Cortex of kidney (tissue), 1 donor: ENCODE measurements around the gene RFWD3.

Experiments
- DNase-seq: peaks from one replicate; lab custom pipeline; 2025; lab: John Stamatoyannopoulos, UW

RFWD3 gene

GRCh38 chr16:74582970-74583369 is 83.7 kb downstream of the RFWD3 start:
- DNase-seq, result no peak

DNA sequence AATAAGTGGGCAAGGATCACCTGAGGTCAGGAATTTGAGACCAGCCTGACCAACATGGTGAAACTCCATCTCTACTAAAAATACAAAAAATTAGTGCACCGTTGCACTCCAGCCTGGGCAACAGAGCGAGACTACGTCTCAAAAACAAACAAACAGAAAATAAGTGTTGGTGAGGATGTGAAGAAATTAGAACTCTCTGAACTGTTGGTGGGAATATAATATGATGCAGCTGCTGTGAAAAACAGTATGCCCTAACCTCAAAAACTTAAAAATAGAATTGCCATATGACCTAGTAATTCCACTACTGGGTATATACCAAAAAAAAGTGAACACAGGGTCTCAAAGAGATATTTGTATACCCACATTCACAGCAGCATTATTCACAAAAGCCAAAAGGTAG is 85.8 kb downstream of the RFWD3 start:
- DNase-seq, result no peak

DNA sequence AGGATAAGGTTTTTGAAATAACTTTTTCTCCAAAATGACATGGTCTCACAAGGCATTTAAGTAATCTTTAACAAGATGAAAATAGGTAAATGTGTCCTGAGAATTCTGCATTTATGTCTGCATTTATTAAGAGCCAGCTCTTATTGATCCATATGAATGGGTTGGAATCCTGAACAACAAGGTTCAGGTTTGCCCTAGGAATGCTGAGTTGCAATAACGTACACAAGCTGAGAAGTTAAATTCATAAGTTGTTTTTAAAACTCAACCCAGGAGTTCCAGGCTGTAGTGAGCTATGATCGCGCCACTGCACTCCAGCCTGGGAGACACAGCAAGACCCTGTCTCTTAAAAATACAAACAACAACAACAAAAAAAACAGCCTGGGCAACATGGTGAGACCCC is 87.8 kb downstream of the RFWD3 start:
- DNase-seq, result no peak

- no peak for DNase-seq
These were observed 88.2 kb downstream of the RFWD3 start for GRCh38 chr16:74578433-74578832.

- no peak for DNase-seq
These were observed 88.8 kb downstream of the RFWD3 start for GRCh38 chr16:74577882-74578366.

GRCh38 chr16:74575807-74576643 is 90.7 kb downstream of the RFWD3 start:
- no peak for DNase-seq

- DNase-seq, result no peak
These were observed 91.4 kb downstream of the RFWD3 start for GRCh38 chr16:74575175-74575806.

DNA sequence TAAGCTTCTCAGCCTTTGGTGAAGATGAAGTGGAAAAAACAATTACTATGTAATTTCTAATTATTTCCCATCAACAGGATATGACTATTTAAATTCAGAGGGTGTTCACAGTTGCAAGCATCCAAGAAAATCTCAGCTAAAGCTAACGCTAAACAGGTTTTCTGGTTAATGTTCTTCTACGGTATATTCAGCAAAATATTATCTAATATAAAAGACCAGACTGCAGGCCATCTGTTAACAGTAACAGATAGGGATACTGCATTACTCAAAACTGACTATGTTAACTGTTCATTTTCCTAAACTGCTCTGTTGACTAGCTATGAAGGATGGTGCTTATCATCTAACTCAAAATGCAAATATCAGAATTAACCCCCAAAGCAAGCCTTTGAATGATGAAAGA is 92.5 kb downstream of the RFWD3 start:
- no peak for DNase-seq

- DNase-seq, result no peak
These were observed 93.1 kb downstream of the RFWD3 start for GRCh38 chr16:74573622-74574021.
